Stromal cell of bone marrow (primary cell): Measurements from ENCODE around the gene SERPINI2.
A peak's percentile ranks its signal among the peaks of the same experiment; 100 is the strongest.
"Not testable (repeated sequence)": the region's sequence is repeated elsewhere in the genome, so short reads cannot be mapped to it uniquely, and the experiment has no call there.

Source experiments
- DNase-seq: peaks from one replicate; pipeline ENCODE4 v3.0.0-alpha.2; 2012; ENCODE audit warnings: low read depth

The SERPINI2 gene

GRCh38 chr3:167450195-167450594 lies 23.6 kb downstream of the SERPINI2 start:
- DNase-seq, result no peak

GRCh38 chr3:167445491-167445890 lies 28.4 kb downstream of the SERPINI2 start:
- no peak for DNase-seq

- DNase-seq, result no peak
Measured at GRCh38 chr3:167441256-167441655, 32.6 kb downstream of the SERPINI2 start.

GRCh38 chr3:167437428-167438139 lies 36.3 kb downstream of the SERPINI2 start:
- DNase-seq, result no peak

- not testable (repeated sequence) for DNase-seq
Measured at GRCh38 chr3:167426962-167427361, 46.9 kb downstream of the SERPINI2 start.

GRCh38 chr3:167422396-167422795 lies 51.4 kb downstream of the SERPINI2 start:
- not testable (repeated sequence) for DNase-seq

- DNase-seq, result no peak
Measured at GRCh38 chr3:167409611-167410010, 64.2 kb downstream of the SERPINI2 start.

GRCh38 chr3:167406876-167407492 lies 66.9 kb downstream of the SERPINI2 start:
- peak; percentile 72 for DNase-seq

GRCh38 chr3:167397826-167398225 lies 76.0 kb downstream of the SERPINI2 start:
- DNase-seq, result no peak

- no peak for DNase-seq
Measured at GRCh38 chr3:167396075-167396474, 77.8 kb downstream of the SERPINI2 start.

- no peak for DNase-seq
Measured at GRCh38 chr3:167394003-167394402, 79.8 kb downstream of the SERPINI2 start.
